Peyer's patch (tissue), 4 donors: ENCODE data around the gene GPC5.

Experiments used
- CTCF ChIP-seq, 6 experiments: fragments of 450-650 bp in 4 of 6; fragments of 200-600 bp in 2 of 6; sonication (generic) in 1 of 6; IDR thresholded peaks; one replicate each; pipeline ENCODE4 v1.5.1; 2017 to 2019; ENCODE audit warnings: antibody characterized with exemption in 6 of 6, mild to moderate bottlenecking in 3 of 6, moderate library complexity in 1 of 6
- POLR2A ChIP-seq, 2 donors: fragments of 450-650 bp; IDR thresholded peaks; one replicate each; pipeline ENCODE4 v1.5.1; 2017; ENCODE audit warnings: antibody characterized with exemption in 2 of 2, mild to moderate bottlenecking in 2 of 2, moderate library complexity in 2 of 2

DNA sequence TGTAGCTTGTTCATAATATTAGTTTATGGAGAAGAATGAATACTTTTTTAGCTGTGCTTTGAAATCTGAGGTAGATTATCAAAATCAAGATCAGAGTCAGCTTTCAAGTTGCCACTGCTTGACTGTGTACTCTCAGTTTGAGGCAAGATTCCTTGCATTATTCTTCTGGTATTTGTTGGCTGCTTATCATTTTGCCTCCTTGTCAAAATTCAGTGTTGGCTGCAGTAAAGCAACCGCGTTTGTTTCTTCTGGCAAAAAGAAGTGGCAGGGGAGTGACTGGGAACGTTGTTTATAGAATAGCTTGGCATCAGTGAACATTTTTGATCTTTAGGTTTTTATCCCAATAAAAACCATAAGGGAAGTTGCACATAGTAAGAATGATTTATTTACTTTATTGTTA lies 1408.9 kb downstream of the GPC5 start:
- TF ChIP-seq CTCF (IDR thresholded peaks at IDR 0.05): no peak
- no peak for TF ChIP-seq POLR2A (IDR thresholded peaks at IDR 0.05)
